OCI-LY7 (cell line): ENCODE measurements around the gene MRPL45. TPM values are rescaled to one million over a fixed set of nuclear protein-coding genes. Genes with fewer than 3 reads are reported as not detected.

Source experiments
- BruUV-seq: library from RNA; stranded (reverse); fragments of 400-500 nt; replicated peaks from 2 replicates; lab custom pipeline; 2021; lab: Mats Ljungman, UMichigan
- CTCF ChIA-PET: fragments of 300-600 bp; sonication (Branson Sonifier 250); formaldehyde crosslinking; loops from one replicate; lab custom pipeline; 2022; ENCODE audit warnings: antibody characterized with exemption; ENCODE audit not compliant: unreplicated experiment; lab: Charles Lee
- POLR2A ChIA-PET: fragments of 300-600 bp; sonication (Branson Sonifier 250); formaldehyde crosslinking; loops from one replicate; lab custom pipeline; 2022; ENCODE audit warnings: antibody characterized with exemption; lab: Charles Lee
- DNase-seq: peaks from one replicate; pipeline ENCODE4 v3.0.0-alpha.2; 2015; ENCODE audit warnings: low spot score
- H2AFZ ChIP-seq: fragments of 200-600 bp; sonication (generic), shearing (Covaris generic); 2 replicates; pipeline ENCODE4 v1.6.1; 2014; ENCODE audit warnings: mild to moderate bottlenecking, antibody characterized with exemption, low read length, moderate library complexity
- H3K27ac ChIP-seq: fragments of 200-600 bp; sonication (generic); 2 replicates; pipeline ENCODE4 v1.5.1; 2014; ENCODE audit warnings: mixed run types, low read depth, mild to moderate bottlenecking, moderate library complexity, low read length, inconsistent platforms; ENCODE audit not compliant: poor library complexity, severe bottlenecking
- H3K36me3 ChIP-seq: fragments of 200-600 bp; sonication (generic); 2 replicates; pipeline ENCODE4 v1.6.1; 2014; ENCODE audit warnings: mild to moderate bottlenecking, antibody characterized with exemption, low read length, moderate library complexity, mixed read lengths; ENCODE audit not compliant: insufficient read depth
- H3K4me1 ChIP-seq: fragments of 200-600 bp; sonication (generic); 2 replicates; pipeline ENCODE4 v1.5.1; 2014; ENCODE audit warnings: mild to moderate bottlenecking, low read length; ENCODE audit not compliant: insufficient read depth, poor library complexity, severe bottlenecking
- H3K4me2 ChIP-seq: fragments of 200-600 bp; sonication (generic); 2 replicates; pipeline ENCODE4 v1.6.1; 2014; ENCODE audit warnings: mild to moderate bottlenecking, low read length
- H3K4me3 ChIP-seq: fragments of 200-600 bp; sonication (generic); 2 replicates; pipeline ENCODE4 v1.5.1; 2014; ENCODE audit warnings: mild to moderate bottlenecking, low read depth, low read length; ENCODE audit not compliant: poor library complexity, severe bottlenecking
- H3K79me2 ChIP-seq: fragments of 200-600 bp; sonication (generic); 2 replicates; pipeline ENCODE4 v1.6.1; 2016; ENCODE audit warnings: low read depth, mild to moderate bottlenecking, low read length, moderate library complexity, mixed read lengths; ENCODE audit not compliant: insufficient read depth
- H3K9me2 ChIP-seq: fragments of 200-600 bp; sonication (generic); 2 replicates; pipeline ENCODE4 v1.6.1; 2016; ENCODE audit warnings: mild to moderate bottlenecking, low read length, mixed read lengths; ENCODE audit not compliant: insufficient read depth
- H3K9me3 ChIP-seq: fragments of 200-600 bp; sonication (generic); 2 replicates; pipeline ENCODE4 v1.6.1; 2014; ENCODE audit warnings: mild to moderate bottlenecking, mixed run types, low read length, mixed read lengths
- H4K20me1 ChIP-seq: fragments of 200-600 bp; sonication (generic); 2 replicates; pipeline ENCODE4 v1.6.1; 2014; ENCODE audit warnings: mild to moderate bottlenecking, antibody characterized with exemption, low read length, moderate library complexity, mixed read lengths; ENCODE audit not compliant: insufficient read depth
- EZH2phosphoT487 ChIP-seq: fragments of 200-600 bp; sonication (generic); IDR thresholded peaks from 2 replicates; pipeline ENCODE4 v1.6.1; 2018; ENCODE audit warnings: low read depth, borderline replicate concordance, mild to moderate bottlenecking, mixed run types, antibody characterized with exemption, low read length, moderate library complexity, mixed read lengths
- intact Hi-C: fragments of 100-400 bp; cut with micrococcal nuclease; formaldehyde crosslinking; loops from one replicate; pipeline ENCODE4 v1.10.0; 2022; ENCODE audit not compliant: unreplicated experiment
- total RNA-seq, 2 experiments: library from RNA; depleted of rRNA in 1 of 2; stranded (reverse); fragments of >200 nt in 1 of 2; shearing (Covaris generic) in 1 of 2; gene quantifications; 2 replicates each; pipeline ENCODE4 v1.2.3, GENCODE V29; 2014 to 2022
- TF ChIP-seq, protein P1 (sequence below): fragments of 200-600 bp; sonication (generic); conservative IDR thresholded peaks from 2 replicates; pipeline ENCODE4 v1.5.1; 2014; ENCODE audit warnings: mild to moderate bottlenecking, antibody characterized with exemption, low read length, moderate library complexity, mixed read lengths

The MRPL45 gene
- total RNA-seq, 2 experiments from 2014 or later = 29.5 to 45.1 TPM

- H3K36me3 ChIP-seq = peaks cover 42% of the 10 kb centered on the region
- no peaks in the 10 kb centered on the region for H3K4me1 ChIP-seq
- CTCF ChIA-PET = no interaction called here
- TF ChIP-seq EZH2phosphoT487 = no peak
- TF ChIP-seq, protein P1, sequence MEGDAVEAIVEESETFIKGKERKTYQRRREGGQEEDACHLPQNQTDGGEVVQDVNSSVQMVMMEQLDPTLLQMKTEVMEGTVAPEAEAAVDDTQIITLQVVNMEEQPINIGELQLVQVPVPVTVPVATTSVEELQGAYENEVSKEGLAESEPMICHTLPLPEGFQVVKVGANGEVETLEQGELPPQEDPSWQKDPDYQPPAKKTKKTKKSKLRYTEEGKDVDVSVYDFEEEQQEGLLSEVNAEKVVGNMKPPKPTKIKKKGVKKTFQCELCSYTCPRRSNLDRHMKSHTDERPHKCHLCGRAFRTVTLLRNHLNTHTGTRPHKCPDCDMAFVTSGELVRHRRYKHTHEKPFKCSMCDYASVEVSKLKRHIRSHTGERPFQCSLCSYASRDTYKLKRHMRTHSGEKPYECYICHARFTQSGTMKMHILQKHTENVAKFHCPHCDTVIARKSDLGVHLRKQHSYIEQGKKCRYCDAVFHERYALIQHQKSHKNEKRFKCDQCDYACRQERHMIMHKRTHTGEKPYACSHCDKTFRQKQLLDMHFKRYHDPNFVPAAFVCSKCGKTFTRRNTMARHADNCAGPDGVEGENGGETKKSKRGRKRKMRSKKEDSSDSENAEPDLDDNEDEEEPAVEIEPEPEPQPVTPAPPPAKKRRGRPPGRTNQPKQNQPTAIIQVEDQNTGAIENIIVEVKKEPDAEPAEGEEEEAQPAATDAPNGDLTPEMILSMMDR = no peak
- POLR2A ChIA-PET = interaction anchor here (0.6 to 2.1 kb wide), 2 partner anchors 10 to 730 kb away, joined by 3 to 8 read pairs; no protein-coding TSS in a partner anchor
- BruUV-seq = no TSS peak
- no peak overlapping the region for H2AFZ ChIP-seq
- no peaks in the 10 kb centered on the region for H3K79me2 ChIP-seq
- H4K20me1 ChIP-seq = no peaks in the 10 kb centered on the region
- no peak for DNase-seq
- no peaks in the 10 kb centered on the region for H3K9me2 ChIP-seq
- no peak overlapping the region for H3K4me2 ChIP-seq
- intact Hi-C loops = no loop called here
- no peak overlapping the region for H3K27ac ChIP-seq
- H3K9me3 ChIP-seq = no peaks in the 10 kb centered on the region
- no peak overlapping the region for H3K4me3 ChIP-seq
Observed at GRCh38 chr17:38315497-38315896, 18.5 kb downstream of the MRPL45 start.

DNA sequence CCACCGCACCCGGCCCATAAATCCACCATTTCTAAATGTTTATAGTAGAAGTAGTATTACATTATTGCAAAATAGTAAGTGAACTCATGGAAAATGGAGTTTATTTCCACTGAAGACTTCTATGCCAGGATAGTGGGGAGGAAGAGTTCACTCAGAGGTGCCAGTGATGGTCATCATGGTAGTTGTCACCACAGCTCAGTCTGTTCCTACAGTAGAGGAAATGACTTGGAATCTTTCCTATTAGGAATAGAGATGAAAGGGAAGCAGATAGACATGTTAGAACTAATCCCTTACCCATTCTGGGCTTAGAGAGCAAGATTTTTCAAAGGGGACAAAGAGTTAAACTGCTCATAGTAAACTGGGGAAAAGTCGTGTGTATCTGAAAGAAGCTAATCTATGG lies 20.1 kb downstream of the MRPL45 start:
- POLR2A ChIA-PET = interaction anchor here (2.1 kb wide), 1 partner anchor 8 kb away, joined by 8 read pairs; no protein-coding TSS in a partner anchor
- no peaks in the 10 kb centered on the region for H3K9me3 ChIP-seq
- H3K4me1 ChIP-seq = no peaks in the 10 kb centered on the region
- CTCF ChIA-PET = no interaction called here
- H3K27ac ChIP-seq = no peak overlapping the region
- H3K4me2 ChIP-seq = no peak overlapping the region
- H2AFZ ChIP-seq = no peak overlapping the region
- TF ChIP-seq, protein P1 = no peak
- TF ChIP-seq EZH2phosphoT487 = no peak
- no peak for DNase-seq
- no peak overlapping the region for H3K4me3 ChIP-seq
- peaks cover 41% of the 10 kb centered on the region for H3K36me3 ChIP-seq
- H3K9me2 ChIP-seq = no peaks in the 10 kb centered on the region
- intact Hi-C loops = no loop called here
- no TSS peak for BruUV-seq
- no peaks in the 10 kb centered on the region for H3K79me2 ChIP-seq
- no peaks in the 10 kb centered on the region for H4K20me1 ChIP-seq

GRCh38 chr17:38320482-38320881 lies 23.5 kb downstream of the MRPL45 start:
- peaks cover 32% of the 10 kb centered on the region for H3K4me1 ChIP-seq
- DNase-seq = no peak
- no peaks in the 10 kb centered on the region for H3K9me3 ChIP-seq
- no peak overlapping the region for H3K4me2 ChIP-seq
- no peak overlapping the region for H3K4me3 ChIP-seq
- H3K9me2 ChIP-seq = no peaks in the 10 kb centered on the region
- no peak overlapping the region for H3K27ac ChIP-seq
- CTCF ChIA-PET = no interaction called here
- POLR2A ChIA-PET = no interaction called here
- TF ChIP-seq, protein P1 = no peak
- no peak for TF ChIP-seq EZH2phosphoT487
- intact Hi-C loops = no loop called here
- H3K36me3 ChIP-seq = peaks cover 51% of the 10 kb centered on the region
- no TSS peak for BruUV-seq
- no peaks in the 10 kb centered on the region for H4K20me1 ChIP-seq
- no peak overlapping the region for H2AFZ ChIP-seq
- H3K79me2 ChIP-seq = no peaks in the 10 kb centered on the region
